GM12878 (cell line): ENCODE measurements around the gene ISG20. TPM values are rescaled to one million over a fixed set of nuclear protein-coding genes. Genes with fewer than 3 reads are reported as not detected.

Source experiments
- ATAC-seq: fragments of 200-7000 bp; cut with Tn5 transposase; 3 replicates; pipeline ENCODE4 v1.9.1; 2020; ENCODE audit warnings: mild to moderate bottlenecking, moderate library complexity
- BruUV-seq: library from RNA; stranded (reverse); fragments of 400-500 nt; replicated peaks from 2 replicates; lab custom pipeline; 2021; lab: Mats Ljungman, UMichigan
- CTCF ChIA-PET: fragments of 300-600 bp; sonication (Branson Sonifier 250); formaldehyde crosslinking; extraction: SDS; loops from one replicate; lab custom pipeline; 2021; ENCODE audit warnings: inconsistent platforms; lab: Yijun Ruan, JAX
- POLR2A ChIA-PET: fragments of 350-600 bp; formaldehyde crosslinking; extraction: SDS; loops from one replicate; lab custom pipeline; 2021; ENCODE audit warnings: inconsistent platforms; lab: Charles Lee
- RAD21 ChIA-PET: fragments of 300-600 bp; sonication (Branson Sonifier 250); formaldehyde crosslinking; loops from one replicate; lab custom pipeline; 2023; ENCODE audit warnings: antibody characterized with exemption; ENCODE audit not compliant: unreplicated experiment; lab: Charles Lee
- SMC1A ChIA-PET: fragments of 300-600 bp; sonication (Branson Sonifier 250); formaldehyde crosslinking; loops from one replicate; lab custom pipeline; 2023; ENCODE audit not compliant: unreplicated experiment, uncharacterized antibody; lab: Charles Lee
- DNase-seq: peaks from one replicate; pipeline ENCODE4 v3.0.0-alpha.2; 2011; ENCODE audit warnings: low read depth, low spot score
- FAIRE-seq: peaks from 3 replicates; lab custom pipeline; 2011; peaks lifted over from hg19 to GRCh38; lab: Jason Lieb, UNC
- H2AFZ ChIP-seq: 2 replicates; pipeline ENCODE4 v1.6.0; 2011; ENCODE audit warnings: low read depth, low read length, control low read depth; ENCODE audit not compliant: control insufficient read depth
- H3K27ac ChIP-seq: 2 replicates; pipeline ENCODE4 v1.5.1; 2011; ENCODE audit warnings: control low read depth; ENCODE audit not compliant: control insufficient read depth, insufficient read depth
- H3K27me3 ChIP-seq, 2 experiments: replicated peaks in 1 of 2; 2 replicates each; pipeline versions ENCODE4 v1.6.0 to v1.6.1; 2011; ENCODE audit warnings: low read length in 1 of 2; ENCODE audit not compliant: control insufficient read depth in 2 of 2, insufficient read depth in 2 of 2
- H3K36me3 ChIP-seq, 2 experiments: 2 replicates each; pipeline ENCODE4 v1.5.1; 2011; ENCODE audit warnings: low read length in 1 of 2; ENCODE audit not compliant: control insufficient read depth in 2 of 2, insufficient read depth in 2 of 2
- H3K4me1 ChIP-seq: 2 replicates; pipeline ENCODE4 v1.6.1; 2011; ENCODE audit warnings: mild to moderate bottlenecking, low read length, moderate library complexity, mixed read lengths; ENCODE audit not compliant: control insufficient read depth, insufficient read depth
- H3K4me2 ChIP-seq: 2 replicates; pipeline ENCODE4 v1.6.0; 2011; ENCODE audit warnings: control low read depth; ENCODE audit not compliant: control insufficient read depth, insufficient read depth
- H3K4me3 ChIP-seq: fragments of 200-600 bp; sonication (generic); 2 replicates; pipeline ENCODE4 v1.5.1; 2016
- H3K79me2 ChIP-seq: 2 replicates; pipeline ENCODE4 v1.6.0; 2011; ENCODE audit warnings: low read length; ENCODE audit not compliant: control insufficient read depth, insufficient read depth
- H3K9ac ChIP-seq: 2 replicates; pipeline ENCODE4 v1.8.0; 2011; ENCODE audit warnings: low read length, control low read depth, mixed read lengths; ENCODE audit not compliant: control insufficient read depth, insufficient read depth
- H3K9me3 ChIP-seq: replicated peaks from 3 replicates; pipeline ENCODE4 v1.5.1; 2011; ENCODE audit warnings: mild to moderate bottlenecking, low read length; ENCODE audit not compliant: control insufficient read depth, insufficient read depth
- H4K20me1 ChIP-seq: 2 replicates; pipeline ENCODE4 v1.6.0; 2011; ENCODE audit not compliant: control insufficient read depth, insufficient read depth
- BACH1 ChIP-seq: fragments of 450-650 bp; IDR thresholded peaks from 2 replicates; pipeline ENCODE4 v1.6.1; 2017; ENCODE audit warnings: mild to moderate bottlenecking, borderline replicate concordance
- CEBPB ChIP-seq, 2 experiments: fragments of 150-350 bp in 1 of 2; IDR thresholded peaks; 2 replicates each; pipeline ENCODE4 v1.6.1; 2012 to 2014; ENCODE audit warnings: low read depth in 2 of 2, low read length in 2 of 2, borderline replicate concordance in 1 of 2, inconsistent platforms in 1 of 2
- EED ChIP-seq: sonication (generic); IDR thresholded peaks from 2 replicates; pipeline ENCODE4 v1.6.1; 2016; ENCODE audit warnings: antibody characterized with exemption, low read depth
- JUND ChIP-seq: IDR thresholded peaks from 2 replicates; pipeline ENCODE4 v1.6.1; 2012; ENCODE audit warnings: low read depth, mild to moderate bottlenecking, low read length, improper control_type of control experiment, moderate library complexity
- MYB ChIP-seq: fragments of 150-350 bp; IDR thresholded peaks from 2 replicates; pipeline ENCODE4 v1.6.1; 2014; ENCODE audit warnings: mild to moderate bottlenecking, low read depth, low read length, borderline replicate concordance
- NR2C2 ChIP-seq: IDR thresholded peaks from 2 replicates; pipeline ENCODE4 v1.6.1; 2011; ENCODE audit warnings: borderline replicate concordance, low read depth; ENCODE audit not compliant: control insufficient read depth, insufficient read length
- POLR2AphosphoS2 ChIP-seq: IDR thresholded peaks from 2 replicates; pipeline ENCODE4 v1.6.1; 2011; ENCODE audit warnings: low read depth, mild to moderate bottlenecking, low read length, improper control_type of control experiment, moderate library complexity
- RAD21 ChIP-seq: IDR thresholded peaks from 2 replicates; pipeline ENCODE4 v1.6.1; 2011; ENCODE audit warnings: mild to moderate bottlenecking, low read depth, low read length, moderate library complexity; ENCODE audit not compliant: insufficient read depth
- SMC3 ChIP-seq: IDR thresholded peaks from 2 replicates; pipeline ENCODE4 v1.6.1; 2011; ENCODE audit warnings: low read length, improper control_type of control experiment, borderline replicate concordance
- SUZ12 ChIP-seq: fragments of 200-600 bp; sonication (generic); IDR thresholded peaks from one replicate; pipeline ENCODE4 v1.6.1; 2018; ENCODE audit warnings: antibody characterized with exemption, mild to moderate bottlenecking; ENCODE audit not compliant: unreplicated experiment
- WGBS: methylation state at CpG from one replicate; pipeline ENCODE4 v1.1.6; 2016; ENCODE audit warnings: low lambda C conversion rate; ENCODE audit not compliant: insufficient replicate concordance, insufficient coverage; ENCODE audit errors: missing lambda C conversion rate; 5-methylcytosine and 5-hydroxymethylcytosine counted together
- in situ Hi-C: fragments of 300-500 bp; cut with MboI; formaldehyde crosslinking; loops from 9 replicates; pipeline ENCODE4 v1.14.3; 2018; ENCODE audit warnings: mixed read lengths
- intact Hi-C: fragments of 100-400 bp; cut with micrococcal nuclease; formaldehyde crosslinking; loops from one replicate; pipeline ENCODE4 v1.14.2; 2022; ENCODE audit not compliant: unreplicated experiment
- polyA plus RNA-seq, 11 experiments: library from polyadenylated mRNA; depleted of rRNA in 4 of 11; unstranded in 6 of 11; stranded (reverse) in 5 of 11; fragments of >200 nt; fragmentation: Nextera tagmentation in 4 of 11; fragmentation: Illumina TruSeq in 1 of 11; extraction: Ambion mirVana in 4 of 11; extraction: Trizol in 1 of 11; gene quantifications; 1 replicate in 1 of 11; 2 replicates in 10 of 11; pipeline versions ENCODE4 v1.2.1 to v1.2.3, GENCODE V29; 2011 to 2016; ENCODE audit warnings: inconsistent platforms in 2 of 11, missing spikeins in 2 of 11, low read depth in 1 of 11
- total RNA-seq, 4 experiments: library from RNA; depleted of rRNA in 3 of 4; stranded (reverse); fragments of >200 nt in 3 of 4; fragmentation: Illumina TruSeq in 1 of 4; extraction: Trizol in 1 of 4; gene quantifications; 2 replicates each; pipeline versions ENCODE4 v1.2.1 to v1.2.3, GENCODE V29; 2013 to 2021
- TF ChIP-seq, protein P1 (sequence below), 3 experiments: IDR thresholded peaks in 2 of 3; conservative IDR thresholded peaks in 1 of 3; 2 replicates each; pipeline ENCODE4 v1.5.1; 2011; ENCODE audit warnings: low read depth in 3 of 3, low read length in 3 of 3, mild to moderate bottlenecking in 3 of 3, control low read depth in 2 of 3, moderate library complexity in 2 of 3, inconsistent platforms in 1 of 3, mixed read lengths in 1 of 3; ENCODE audit not compliant: control insufficient read depth in 2 of 3, insufficient read depth in 1 of 3; ENCODE audit errors: extremely low read depth in 1 of 3
- TF ChIP-seq, protein P2 (sequence below): fragments of 450-650 bp; IDR thresholded peaks from 2 replicates; pipeline ENCODE4 v1.6.1; 2017; ENCODE audit warnings: low read depth, mild to moderate bottlenecking, moderate library complexity

ISG20 gene
- total and polyA plus RNA-seq, 10 of the 15 experiments (the other 5 are each of a cell fraction or from before 2014, with no cell fraction given): 23.4 to 210 (median 85.9) TPM

DNA sequence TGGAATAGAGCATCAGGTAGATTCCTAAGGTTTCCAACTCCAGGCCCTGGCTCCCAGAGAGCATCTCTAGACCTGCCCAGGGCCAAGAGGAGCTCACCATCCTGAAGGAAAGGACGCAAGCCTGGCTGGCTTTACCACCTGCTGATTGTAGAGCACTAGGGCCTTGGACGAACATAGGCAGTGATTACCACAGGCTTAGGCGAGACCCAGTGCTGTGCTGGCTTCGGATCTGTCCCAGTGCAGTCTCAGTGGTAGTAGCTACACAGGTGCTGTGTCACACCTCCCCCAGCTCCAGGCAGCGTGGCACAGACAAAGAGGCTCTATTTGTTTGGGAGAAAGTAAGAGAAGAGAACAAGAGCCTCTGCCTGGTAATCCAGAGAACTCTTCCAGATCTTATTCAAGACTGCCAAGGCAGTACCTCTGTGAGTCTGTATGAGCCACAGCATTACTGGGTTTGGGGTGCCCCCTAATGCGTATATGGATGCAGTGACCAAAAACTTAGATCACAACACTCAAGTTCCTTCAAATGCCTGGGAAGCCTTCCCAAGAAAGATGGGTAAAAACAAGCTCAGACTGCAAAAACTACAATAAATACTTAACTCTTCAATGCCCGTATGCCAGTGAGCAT lies 25.4 kb downstream of the ISG20 start:
- POLR2A ChIA-PET: interaction anchor here (1.7 kb wide), 1 partner anchor 40 kb away, joined by 4 read pairs; no protein-coding TSS in a partner anchor
- Histone ChIP-seq H3K27me3 (no peaks in the 10 kb centered on the region), H3K36me3 (no peaks in the 10 kb centered on the region), H3K9me3 (no peaks in the 10 kb centered on the region), H3K9ac (no peak overlapping the region), H3K4me2 (no peak overlapping the region), H2AFZ (no peak overlapping the region), H3K4me1 (no peaks in the 10 kb centered on the region), H3K79me2 (no peaks in the 10 kb centered on the region), H3K4me3 (no peak overlapping the region), H4K20me1 (no peaks in the 10 kb centered on the region), H3K27ac (no peak overlapping the region)
- in situ Hi-C loops: no loop called here
- DNase-seq (no peak), ATAC-seq (peak; percentile 91), FAIRE-seq (peak; percentile 49)
- CTCF ChIA-PET: interaction anchor here (0.8 to 3.3 kb wide), 16 partner anchors 8 to 209 kb away, joined by 3 to 79 read pairs (median 4); partner anchors contain the start of genes MRPL46 and MRPS11
- no peak for TF ChIP-seq BACH1
- TF ChIP-seq EED: no peak
- TF ChIP-seq SUZ12: no peak
- TF ChIP-seq POLR2AphosphoS2: no peak
- TF ChIP-seq SMC3: peak; percentile 73; the same call in 1 of the 2 replicates
- no peak for TF ChIP-seq CEBPB (IDR thresholded peaks at IDR 0.05; ENCODE audit: borderline replicate concordance in 1 of 2, low read depth in 2 of 2, low read length in 2 of 2)
- TF ChIP-seq RAD21: peak; percentile 81
- TF ChIP-seq, protein P1, sequence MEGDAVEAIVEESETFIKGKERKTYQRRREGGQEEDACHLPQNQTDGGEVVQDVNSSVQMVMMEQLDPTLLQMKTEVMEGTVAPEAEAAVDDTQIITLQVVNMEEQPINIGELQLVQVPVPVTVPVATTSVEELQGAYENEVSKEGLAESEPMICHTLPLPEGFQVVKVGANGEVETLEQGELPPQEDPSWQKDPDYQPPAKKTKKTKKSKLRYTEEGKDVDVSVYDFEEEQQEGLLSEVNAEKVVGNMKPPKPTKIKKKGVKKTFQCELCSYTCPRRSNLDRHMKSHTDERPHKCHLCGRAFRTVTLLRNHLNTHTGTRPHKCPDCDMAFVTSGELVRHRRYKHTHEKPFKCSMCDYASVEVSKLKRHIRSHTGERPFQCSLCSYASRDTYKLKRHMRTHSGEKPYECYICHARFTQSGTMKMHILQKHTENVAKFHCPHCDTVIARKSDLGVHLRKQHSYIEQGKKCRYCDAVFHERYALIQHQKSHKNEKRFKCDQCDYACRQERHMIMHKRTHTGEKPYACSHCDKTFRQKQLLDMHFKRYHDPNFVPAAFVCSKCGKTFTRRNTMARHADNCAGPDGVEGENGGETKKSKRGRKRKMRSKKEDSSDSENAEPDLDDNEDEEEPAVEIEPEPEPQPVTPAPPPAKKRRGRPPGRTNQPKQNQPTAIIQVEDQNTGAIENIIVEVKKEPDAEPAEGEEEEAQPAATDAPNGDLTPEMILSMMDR (IDR thresholded peaks at IDR 0.05 in 2 of 3, conservative IDR thresholded peaks at IDR 0.05 in 1 of 3; ENCODE audit: control insufficient read depth in 2 of 3, extremely low read depth in 1 of 3, insufficient read depth in 1 of 3, low read depth in 3 of 3, low read length in 3 of 3): peak; percentile 46 to 66 (median 58)
- TF ChIP-seq NR2C2: no peak
- TF ChIP-seq, protein P2, sequence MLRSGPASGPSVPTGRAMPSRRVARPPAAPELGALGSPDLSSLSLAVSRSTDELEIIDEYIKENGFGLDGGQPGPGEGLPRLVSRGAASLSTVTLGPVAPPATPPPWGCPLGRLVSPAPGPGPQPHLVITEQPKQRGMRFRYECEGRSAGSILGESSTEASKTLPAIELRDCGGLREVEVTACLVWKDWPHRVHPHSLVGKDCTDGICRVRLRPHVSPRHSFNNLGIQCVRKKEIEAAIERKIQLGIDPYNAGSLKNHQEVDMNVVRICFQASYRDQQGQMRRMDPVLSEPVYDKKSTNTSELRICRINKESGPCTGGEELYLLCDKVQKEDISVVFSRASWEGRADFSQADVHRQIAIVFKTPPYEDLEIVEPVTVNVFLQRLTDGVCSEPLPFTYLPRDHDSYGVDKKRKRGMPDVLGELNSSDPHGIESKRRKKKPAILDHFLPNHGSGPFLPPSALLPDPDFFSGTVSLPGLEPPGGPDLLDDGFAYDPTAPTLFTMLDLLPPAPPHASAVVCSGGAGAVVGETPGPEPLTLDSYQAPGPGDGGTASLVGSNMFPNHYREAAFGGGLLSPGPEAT: no peak
- TF ChIP-seq JUND: no peak
- no peak for TF ChIP-seq MYB
- no TSS peak for BruUV-seq
- 62% methylated on average over 7 of the region's 7 CpGs for WGBS
- RAD21 ChIA-PET: interaction anchor here (1.3 to 4.1 kb wide), 5 partner anchors 19 to 42 kb away, joined by 4 to 38 read pairs (median 6); partner anchors contain the start of gene ISG20
- intact Hi-C loops: loop anchor here (1.0 kb wide), 1 partner anchor 40 kb away; no protein-coding TSS in a partner anchor
- SMC1A ChIA-PET: interaction anchor here (0.6 to 3.4 kb wide), 11 partner anchors 8 to 194 kb away, joined by 3 to 34 read pairs (median 4); partner anchors contain the start of gene ISG20
